ENCODE results near the gene ZFP36L1. TPM values are rescaled to one million over a fixed set of nuclear protein-coding genes. Genes with fewer than 3 reads are reported as not detected.

ZFP36L1 gene
- total and polyA plus RNA-seq, 8 donors: 44.4 to 655 (median 131) TPM

- Histone ChIP-seq H3K27me3 (no peaks in the 10 kb centered on the region), H3K9me3 (no peaks in the 10 kb centered on the region), H3K4me1 (peaks cover 33 to 64% (median 59%) of the 10 kb centered on the region in 4 donors), H3K4me3 (peak overlapping the region; percentile 81 to 92 (median 90)), H3K36me3 (peaks cover 33 to 58% (median 38%) of the 10 kb centered on the region in 4 donors), H3K27ac (peak overlapping the region; percentile 86 to 100 (median 100))
- intact Hi-C loops (cut with DNase I; ENCODE audit: low total_unique reads): no loop called here
- TF ChIP-seq, protein P1, sequence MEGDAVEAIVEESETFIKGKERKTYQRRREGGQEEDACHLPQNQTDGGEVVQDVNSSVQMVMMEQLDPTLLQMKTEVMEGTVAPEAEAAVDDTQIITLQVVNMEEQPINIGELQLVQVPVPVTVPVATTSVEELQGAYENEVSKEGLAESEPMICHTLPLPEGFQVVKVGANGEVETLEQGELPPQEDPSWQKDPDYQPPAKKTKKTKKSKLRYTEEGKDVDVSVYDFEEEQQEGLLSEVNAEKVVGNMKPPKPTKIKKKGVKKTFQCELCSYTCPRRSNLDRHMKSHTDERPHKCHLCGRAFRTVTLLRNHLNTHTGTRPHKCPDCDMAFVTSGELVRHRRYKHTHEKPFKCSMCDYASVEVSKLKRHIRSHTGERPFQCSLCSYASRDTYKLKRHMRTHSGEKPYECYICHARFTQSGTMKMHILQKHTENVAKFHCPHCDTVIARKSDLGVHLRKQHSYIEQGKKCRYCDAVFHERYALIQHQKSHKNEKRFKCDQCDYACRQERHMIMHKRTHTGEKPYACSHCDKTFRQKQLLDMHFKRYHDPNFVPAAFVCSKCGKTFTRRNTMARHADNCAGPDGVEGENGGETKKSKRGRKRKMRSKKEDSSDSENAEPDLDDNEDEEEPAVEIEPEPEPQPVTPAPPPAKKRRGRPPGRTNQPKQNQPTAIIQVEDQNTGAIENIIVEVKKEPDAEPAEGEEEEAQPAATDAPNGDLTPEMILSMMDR (IDR thresholded peaks at IDR 0.05): peak in 5 of 7 experiments; percentile 16 to 73 (median 52)
- no peak for TF ChIP-seq EP300 (IDR thresholded peaks at IDR 0.05)
- TF ChIP-seq POLR2AphosphoS5 (IDR thresholded peaks at IDR 0.05): peak in 2 of 3 donors; percentile 51 to 63
- peak in 1 of 4 donors; percentile 24 for TF ChIP-seq POLR2A (IDR thresholded peaks at IDR 0.05)
- 0 to 4% (median 2%) methylated on average over 16 of the region's 16 CpGs for WGBS, 5 donors
- peak; percentile 88 to 94 for DNase-seq
Observed at GRCh38 chr14:68788996-68789820, 3.7 kb downstream of the ZFP36L1 start.

DNA sequence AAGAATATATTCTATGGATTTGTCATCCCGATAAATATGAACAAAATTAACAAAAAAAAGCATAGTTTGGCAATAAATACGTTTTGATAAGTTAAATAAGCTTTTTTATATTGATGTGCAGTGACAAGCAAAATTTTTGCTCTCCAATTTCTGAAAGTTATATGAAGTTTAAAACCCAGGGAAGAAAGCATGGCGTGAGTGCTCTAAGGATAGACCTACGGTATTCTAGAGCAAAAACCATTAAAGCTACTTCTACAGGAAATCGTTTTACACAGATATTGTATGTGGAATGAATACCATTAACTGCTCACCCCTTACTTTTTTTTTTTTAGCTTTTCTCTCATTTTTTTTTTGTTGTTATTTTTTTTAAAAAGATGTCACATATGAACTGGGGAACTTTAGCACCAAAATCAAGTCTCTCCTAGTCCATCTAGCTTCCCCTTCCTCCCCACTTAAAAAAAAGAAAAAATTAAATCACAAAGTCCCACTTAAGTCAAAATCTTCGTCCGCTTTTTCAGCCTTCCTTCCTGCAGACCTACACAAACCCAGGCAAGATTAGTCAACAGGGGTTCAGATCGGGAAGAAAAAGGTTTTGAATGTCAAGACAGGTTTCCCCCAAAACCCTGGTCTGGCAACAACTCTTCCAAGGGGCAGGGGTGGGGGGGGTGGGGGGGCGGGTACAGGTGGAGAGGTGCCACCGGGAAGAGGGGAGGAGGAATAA is 4.4 kb downstream of the ZFP36L1 start:
- DNase-seq: peak in 1 of 2 donors; percentile 28
- Histone ChIP-seq H3K27me3 (no peaks in the 10 kb centered on the region), H3K9me3 (no peaks in the 10 kb centered on the region), H3K4me3 (peak overlapping the region; percentile 81 to 92 (median 90)), H3K27ac (peak overlapping the region; percentile 86 to 100 (median 100)), H3K4me1 (peaks cover 33 to 64% (median 62%) of the 10 kb centered on the region in 4 donors), H3K36me3 (peaks cover 33 to 58% (median 38%) of the 10 kb centered on the region in 4 donors)
- intact Hi-C loops (cut with DNase I; ENCODE audit: low total_unique reads): no loop called here
- WGBS, 5 donors: 15 to 27% (median 21%) methylated on average over 10 of the region's 10 CpGs
- TF ChIP-seq POLR2AphosphoS5 (IDR thresholded peaks at IDR 0.05): no peak
- TF ChIP-seq POLR2A (IDR thresholded peaks at IDR 0.05): no peak
- TF ChIP-seq, protein P1 (IDR thresholded peaks at IDR 0.05): no peak
- TF ChIP-seq EP300 (IDR thresholded peaks at IDR 0.05): no peak

DNA sequence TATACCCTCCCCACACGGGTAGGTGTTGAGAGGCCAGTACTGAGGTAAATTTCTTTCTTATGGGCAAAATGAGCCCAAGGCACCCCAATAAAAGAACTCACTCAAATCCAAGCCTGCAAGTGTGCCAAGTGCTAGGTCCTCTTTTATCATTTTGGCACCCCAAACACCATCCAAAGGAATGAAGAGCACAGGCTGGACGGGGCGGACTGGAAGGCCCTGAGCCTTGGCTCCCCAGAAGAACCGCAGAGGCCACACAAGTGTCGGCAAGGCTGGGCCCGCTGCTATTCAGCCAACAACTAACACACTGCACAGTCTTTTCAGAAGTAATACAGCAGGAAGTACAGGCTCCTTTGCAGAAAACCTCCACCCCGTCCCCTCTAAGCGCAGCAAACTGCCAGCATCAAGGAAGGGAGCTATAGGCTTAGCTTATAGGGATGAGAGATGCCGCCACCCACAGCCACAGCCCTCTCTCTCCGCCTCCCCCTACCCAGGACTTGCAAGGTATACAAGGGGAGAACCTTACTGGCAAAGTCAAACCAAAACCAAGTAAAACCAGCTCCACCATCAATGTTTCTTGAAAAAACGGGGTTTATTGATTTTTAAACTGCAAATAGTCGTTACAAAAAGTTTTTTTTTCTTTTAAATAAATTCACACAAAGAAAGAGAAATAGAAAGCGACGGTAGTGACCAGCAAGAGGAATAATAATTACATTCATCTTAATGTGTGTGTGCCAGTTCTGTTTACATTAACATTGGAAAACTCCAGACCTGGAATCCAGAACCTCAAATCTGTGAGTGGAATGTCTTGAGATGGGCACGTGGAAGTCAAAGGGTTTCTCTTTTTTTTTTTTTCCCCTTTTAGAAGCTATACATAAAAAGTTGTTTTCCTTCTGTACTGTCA is 5.5 kb downstream of the ZFP36L1 start:
- H3K36me3 ChIP-seq: peaks cover 33 to 56% (median 38%) of the 10 kb centered on the region in 4 donors
- peak overlapping the region in 2 of 4 donors; percentile 90 to 92 for H3K4me3 ChIP-seq
- peaks cover 39 to 75% (median 69%) of the 10 kb centered on the region in 4 donors for H3K4me1 ChIP-seq
- DNase-seq: peak; percentile 44 to 79
- WGBS, 5 donors: 35 to 48% (median 41%) methylated on average over 15 of the region's 15 CpGs
- TF ChIP-seq, protein P1 (IDR thresholded peaks at IDR 0.05): no peak
- TF ChIP-seq POLR2A (IDR thresholded peaks at IDR 0.05) (peak in 1 of 4 donors; percentile 24), POLR2AphosphoS5 (IDR thresholded peaks at IDR 0.05) (peak in 2 of 3 donors; percentile 9 to 64)
- H3K27me3 ChIP-seq: no peaks in the 10 kb centered on the region
- no peaks in the 10 kb centered on the region for H3K9me3 ChIP-seq
- peak overlapping the region; percentile 67 to 100 (median 100) for H3K27ac ChIP-seq
- intact Hi-C loops (cut with DNase I; ENCODE audit: low total_unique reads): no loop called here

Data from stomach (tissue), 9 donors.